IMR-90 (cell line): ENCODE results near the gene CPLX3. TPM values are rescaled to one million over a fixed set of nuclear protein-coding genes. Genes with fewer than 3 reads are reported as not detected.

Experiments used
- ATAC-seq: fragments of 200-7000 bp; cut with Tn5 transposase; 2 replicates; pipeline ENCODE4 v1.9.1; 2020; ENCODE audit warnings: low read depth, mild to moderate bottlenecking, moderate library complexity
- BruUV-seq: library from RNA; stranded (reverse); fragments of 400-500 nt; replicated peaks from 2 replicates; lab custom pipeline; 2021; lab: Mats Ljungman, UMichigan
- CTCF ChIA-PET: fragments of 300-600 bp; formaldehyde crosslinking; extraction: SDS; loops from one replicate; lab custom pipeline; 2021; ENCODE audit warnings: antibody characterized with exemption; lab: Yijun Ruan, JAX
- POLR2A ChIA-PET: fragments of 300-600 bp; sonication (Branson Sonifier 250); formaldehyde crosslinking; loops from one replicate; lab custom pipeline; 2022; ENCODE audit warnings: antibody characterized with exemption; ENCODE audit not compliant: unreplicated experiment; lab: Charles Lee
- DNase-seq: peaks from one replicate; pipeline ENCODE4 v3.0.0; 2013
- H2AFZ ChIP-seq: replicated peaks from 2 replicates; pipeline ENCODE3; 2013; ENCODE audit warnings: low read length, mild to moderate bottlenecking; ENCODE audit not compliant: poor library complexity
- H2AK5ac ChIP-seq: 2 replicates; pipeline ENCODE4 v1.6.1; 2013; ENCODE audit warnings: low read depth, low read length, inconsistent platforms
- H2AK9ac ChIP-seq: replicated peaks from 2 replicates; pipeline ENCODE3; 2013; ENCODE audit warnings: mild to moderate bottlenecking, low read depth, low read length, moderate library complexity; ENCODE audit not compliant: poor library complexity
- H2BK120ac ChIP-seq: 2 replicates; pipeline ENCODE4 v1.6.1; 2013; ENCODE audit warnings: low read depth, low read length, inconsistent platforms
- H2BK15ac ChIP-seq: 3 replicates; pipeline ENCODE4 v1.6.1; 2013; ENCODE audit warnings: low read depth, low read length, inconsistent platforms
- H2BK20ac ChIP-seq: 2 replicates; pipeline ENCODE4 v1.6.1; 2013; ENCODE audit warnings: low read depth, mild to moderate bottlenecking, inconsistent platforms, low read length, moderate library complexity
- H2BK5ac ChIP-seq: 2 replicates; pipeline ENCODE4 v1.6.1; 2013; ENCODE audit warnings: mild to moderate bottlenecking, low read depth, low read length, inconsistent platforms; ENCODE audit not compliant: poor library complexity, severe bottlenecking
- H3K14ac ChIP-seq: replicated peaks from 2 replicates; pipeline ENCODE4 v1.6.1; 2013; ENCODE audit warnings: low read depth, low read length, inconsistent platforms
- H3K18ac ChIP-seq: 2 replicates; pipeline ENCODE4 v1.6.1; 2013; ENCODE audit warnings: low read depth, low read length, control low read depth
- H3K23ac ChIP-seq: 2 replicates; pipeline ENCODE4 v1.6.1; 2013; ENCODE audit warnings: low read depth, low read length, inconsistent platforms
- H3K27ac ChIP-seq: 2 replicates; pipeline ENCODE4 v1.5.1; 2013; ENCODE audit warnings: mild to moderate bottlenecking, control low read depth, low read length; ENCODE audit not compliant: insufficient read depth
- H3K27me3 ChIP-seq: 2 replicates; pipeline ENCODE4 v1.6.1; 2013; ENCODE audit warnings: low read length; ENCODE audit not compliant: control insufficient read depth, insufficient read depth
- H3K36me3 ChIP-seq: 2 replicates; pipeline ENCODE4 v1.6.1; 2013; ENCODE audit warnings: low read length, mixed read lengths; ENCODE audit not compliant: control insufficient read depth, insufficient read depth
- H3K4ac ChIP-seq: 2 replicates; pipeline ENCODE4 v1.6.1; 2013; ENCODE audit warnings: low read depth, low read length, inconsistent platforms
- H3K4me1 ChIP-seq: 2 replicates; pipeline ENCODE4 v1.6.1; 2013; ENCODE audit warnings: low read length, mixed read lengths; ENCODE audit not compliant: control insufficient read depth, insufficient read depth
- H3K4me2 ChIP-seq: 2 replicates; pipeline ENCODE4 v1.6.1; 2013; ENCODE audit warnings: low read depth, mild to moderate bottlenecking, control low read depth, low read length, moderate library complexity
- H3K4me3 ChIP-seq: 2 replicates; pipeline ENCODE4 v1.5.1; 2013; ENCODE audit warnings: low read depth, mild to moderate bottlenecking, control low read depth, low read length, moderate library complexity; ENCODE audit not compliant: insufficient read depth
- H3K56ac ChIP-seq: 2 replicates; pipeline ENCODE4 v1.6.1; 2013; ENCODE audit warnings: low read length, inconsistent platforms; ENCODE audit not compliant: insufficient read depth; ENCODE audit errors: extremely low read depth
- H3K79me1 ChIP-seq, 2 experiments: 2 replicates each; pipeline ENCODE4 v1.6.1; 2013; ENCODE audit warnings: low read length in 2 of 2, inconsistent platforms in 1 of 2, low read depth in 1 of 2
- H3K9ac ChIP-seq: 2 replicates; pipeline ENCODE4 v1.6.1; 2013; ENCODE audit warnings: low read depth, low read length, control low read depth
- H3K9me1 ChIP-seq: 2 replicates; pipeline ENCODE4 v1.6.1; 2013; ENCODE audit warnings: low read length, inconsistent platforms; ENCODE audit not compliant: insufficient read depth
- H3K9me3 ChIP-seq: 2 replicates; pipeline ENCODE4 v1.6.1; 2013; ENCODE audit warnings: low read length; ENCODE audit not compliant: control insufficient read depth, insufficient read depth
- H4K20me1 ChIP-seq: 2 replicates; pipeline ENCODE4 v1.6.1; 2013; ENCODE audit warnings: low read length, inconsistent platforms; ENCODE audit not compliant: insufficient read depth
- H4K5ac ChIP-seq: 2 replicates; pipeline ENCODE4 v1.6.1; 2013; ENCODE audit warnings: mild to moderate bottlenecking, low read depth, low read length, control low read depth
- H4K8ac ChIP-seq, 2 experiments: 2 replicates each; pipeline ENCODE4 v1.6.1; 2013; ENCODE audit warnings: low read depth in 2 of 2, low read length in 2 of 2, control low read depth in 1 of 2, inconsistent platforms in 1 of 2
- H4K91ac ChIP-seq: 2 replicates; pipeline ENCODE4 v1.6.1; 2013; ENCODE audit warnings: low read depth, low read length, inconsistent platforms; ENCODE audit not compliant: insufficient read depth
- BHLHE40 ChIP-seq: fragments of 150-350 bp; IDR thresholded peaks from 2 replicates; pipeline ENCODE4 v1.6.1; 2016; ENCODE audit warnings: mild to moderate bottlenecking, low read depth, low read length
- CTCF ChIP-seq: conservative IDR thresholded peaks from 2 replicates; pipeline ENCODE4 v1.5.1; 2012; ENCODE audit warnings: mild to moderate bottlenecking, low read depth, low read length, improper control_type of control experiment
- SMC3 ChIP-seq: fragments of 150-350 bp; IDR thresholded peaks from 2 replicates; pipeline ENCODE4 v1.6.1; 2016; ENCODE audit warnings: low read depth, mild to moderate bottlenecking, antibody characterized with exemption, low read length, moderate library complexity
- WGBS, 2 experiments: methylation state at CpG; one replicate each; pipeline versions ENCODE4 v1.1.5 to v1.1.7; 2013; ENCODE audit warnings: missing lambda C conversion rate in 2 of 2; ENCODE audit not compliant: insufficient read length in 1 of 2; ENCODE audit errors: extremely low coverage in 2 of 2; 5-methylcytosine and 5-hydroxymethylcytosine counted together
- dilution Hi-C: fragments of 300-500 bp; cut with HindIII; formaldehyde crosslinking; loops from one replicate; pipeline ENCODE4 v1.14.3; 2018; ENCODE audit warnings: low sequenced_read_pairs; ENCODE audit not compliant: unreplicated experiment
- in situ Hi-C: fragments of 300-500 bp; cut with MboI; formaldehyde crosslinking; loops from 3 replicates; pipeline ENCODE4 v1.14.3; 2019; ENCODE audit warnings: low sequenced_read_pairs, inconsistent platforms, mixed read lengths
- intact Hi-C: fragments of 100-400 bp; cut with micrococcal nuclease; formaldehyde crosslinking; loops from 2 replicates; pipeline ENCODE4 v1.10.0; 2022
- polyA plus RNA-seq, 3 experiments: library from polyadenylated mRNA; depleted of rRNA; stranded (reverse); fragments of >200 nt; gene quantifications; 2 replicates each; pipeline ENCODE4 v1.2.3, GENCODE V29; 2012; ENCODE audit warnings: low replicate concordance in 1 of 3
- total RNA-seq: library from RNA; depleted of rRNA; stranded (reverse); fragments of >200 nt; gene quantifications from 2 replicates; pipeline ENCODE4 v1.2.3, GENCODE V29; 2012

CPLX3 gene
- total and polyA plus RNA-seq, 2 of the 4 experiments (the other 2 are of a cell fraction) = not detected

DNA sequence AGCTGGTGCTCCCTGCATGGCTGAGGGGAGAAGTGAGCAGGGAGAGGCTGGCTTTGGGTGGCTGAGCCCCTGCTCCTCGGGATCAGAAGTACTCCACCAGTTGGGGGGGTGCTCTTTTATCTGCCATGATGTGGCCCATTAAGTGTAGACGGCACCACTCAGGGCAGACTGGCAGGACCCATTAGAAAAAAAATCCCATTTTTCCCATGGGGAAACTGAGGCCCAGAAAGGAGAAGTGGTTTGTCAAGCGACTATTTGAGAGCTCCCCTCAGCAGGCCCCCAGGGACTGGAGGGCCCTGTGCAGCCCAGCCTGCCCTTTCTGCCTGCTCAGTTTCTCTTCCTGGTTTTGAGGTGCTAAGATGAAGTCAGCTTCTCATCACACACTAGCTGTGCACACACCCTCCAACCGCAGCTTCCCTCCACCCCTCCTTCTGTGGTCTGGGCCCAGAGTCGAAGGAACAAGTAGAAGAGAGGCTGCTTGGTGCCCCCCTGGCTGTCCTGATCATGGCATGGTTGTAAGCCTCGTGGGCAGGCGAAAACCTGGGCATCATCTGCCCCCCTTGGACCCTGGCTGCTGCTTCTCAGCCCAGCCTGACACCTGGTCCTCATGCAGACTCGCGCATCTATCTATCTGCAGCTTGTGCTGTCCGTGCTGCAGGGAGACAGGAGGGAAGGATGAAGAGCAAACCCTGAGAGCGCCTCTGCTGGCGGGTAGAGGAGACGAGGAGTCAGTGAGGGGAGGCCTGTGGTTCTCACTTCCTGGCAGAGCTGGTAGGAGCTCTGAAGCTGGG is 39.0 kb upstream of the CPLX3 start:
- Histone ChIP-seq H3K4me1 (peaks cover 35% of the 10 kb centered on the region), H4K20me1 (peaks cover 90% of the 10 kb centered on the region), H3K79me1 (peaks cover 19 to 92% of the 10 kb centered on the region in 2 experiments; a peak in 3 of 4 replicates), H4K8ac (no peak overlapping the region), H3K9me1 (peaks cover 39% of the 10 kb centered on the region), H2BK120ac (no peak overlapping the region), H3K4me2 (no peak overlapping the region), H3K27me3 (no peaks in the 10 kb centered on the region), H2AK9ac (peak overlapping the region; percentile 76), H2BK15ac (no peak overlapping the region), H3K4ac (no peak overlapping the region; the same call in 1 of the 2 replicates), H3K23ac (no peak overlapping the region), H2BK5ac (no peak overlapping the region), H3K36me3 (peaks cover 2% of the 10 kb centered on the region; the same call in 1 of the 2 replicates), H3K56ac (no peak overlapping the region), H4K5ac (no peak overlapping the region), H2BK20ac (no peak overlapping the region), H2AK5ac (0 out of 2 replicates have a peak overlapping the region, but pooled peaks have one; percentile 9), H3K9me3 (no peaks in the 10 kb centered on the region), H3K14ac (no peak overlapping the region), H4K91ac (no peak overlapping the region), H3K18ac (no peak overlapping the region), H2AFZ (peak overlapping the region; percentile 0), H3K27ac (no peak overlapping the region), H3K9ac (no peak overlapping the region; the same call in 1 of the 2 replicates), H3K4me3 (no peak overlapping the region)
- 49% methylated on average over 7 of the region's 13 CpGs; no CpG with 5 or more reads in 1 of the 2 experiments for WGBS, 2 experiments
- intact Hi-C loops (no loop called here), in situ Hi-C loops (no loop called here), dilution Hi-C loops (no loop called here)
- ATAC-seq (peak; percentile 59), DNase-seq (peak; percentile 71)
- POLR2A ChIA-PET = interaction anchor here (0.6 kb wide), 1 partner anchor 235 kb away, joined by 17 read pairs; no protein-coding TSS in a partner anchor
- TF ChIP-seq CTCF = peak; percentile 66
- no peak for TF ChIP-seq BHLHE40
- TF ChIP-seq SMC3 = peak; percentile 18; the same call in 1 of the 2 replicates
- CTCF ChIA-PET = interaction anchor here (0.7 to 1.5 kb wide), 5 partner anchors 11 to 152 kb away, joined by 3 to 5 read pairs (median 3); no protein-coding TSS in a partner anchor
- BruUV-seq = no TSS peak
